ENCODE data around the gene HSD17B4.
A peak's percentile ranks its signal among the peaks of the same experiment; 100 is the strongest.
"Not testable (repeated sequence)": the region's sequence is repeated elsewhere in the genome, so short reads cannot be mapped to it uniquely, and the experiment has no call there.

The HSD17B4 gene

DNA sequence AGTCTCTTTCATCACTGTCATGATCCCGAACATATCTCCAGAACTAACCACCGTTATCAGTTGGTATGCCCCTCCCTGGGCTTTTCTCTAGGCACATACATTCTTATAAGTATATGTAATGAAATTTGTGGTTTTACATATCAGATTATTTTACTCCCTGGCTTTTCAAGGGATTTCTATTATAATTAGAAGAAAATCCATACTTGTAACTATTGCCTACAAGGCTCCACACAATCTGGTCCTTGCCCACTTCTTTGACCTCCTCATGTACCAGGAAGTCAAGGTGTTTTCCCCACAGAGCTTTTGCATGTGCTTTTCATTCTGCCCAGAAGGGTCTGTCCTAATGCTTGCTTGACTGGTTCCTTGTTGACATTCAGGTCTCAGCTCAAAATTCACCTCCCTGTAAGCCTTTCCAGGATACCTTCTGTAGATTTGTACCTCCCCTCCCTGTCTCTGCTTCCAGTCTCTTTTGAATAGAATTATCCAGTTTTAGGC, 33.6 kb upstream of the HSD17B4 start:
- no peak overlapping the region for H3K4me3 ChIP-seq (replicated peaks; ENCODE audit: low read depth, low read length)
- no peak for DNase-seq (ENCODE audit: low read depth)
- TF ChIP-seq, protein P1, sequence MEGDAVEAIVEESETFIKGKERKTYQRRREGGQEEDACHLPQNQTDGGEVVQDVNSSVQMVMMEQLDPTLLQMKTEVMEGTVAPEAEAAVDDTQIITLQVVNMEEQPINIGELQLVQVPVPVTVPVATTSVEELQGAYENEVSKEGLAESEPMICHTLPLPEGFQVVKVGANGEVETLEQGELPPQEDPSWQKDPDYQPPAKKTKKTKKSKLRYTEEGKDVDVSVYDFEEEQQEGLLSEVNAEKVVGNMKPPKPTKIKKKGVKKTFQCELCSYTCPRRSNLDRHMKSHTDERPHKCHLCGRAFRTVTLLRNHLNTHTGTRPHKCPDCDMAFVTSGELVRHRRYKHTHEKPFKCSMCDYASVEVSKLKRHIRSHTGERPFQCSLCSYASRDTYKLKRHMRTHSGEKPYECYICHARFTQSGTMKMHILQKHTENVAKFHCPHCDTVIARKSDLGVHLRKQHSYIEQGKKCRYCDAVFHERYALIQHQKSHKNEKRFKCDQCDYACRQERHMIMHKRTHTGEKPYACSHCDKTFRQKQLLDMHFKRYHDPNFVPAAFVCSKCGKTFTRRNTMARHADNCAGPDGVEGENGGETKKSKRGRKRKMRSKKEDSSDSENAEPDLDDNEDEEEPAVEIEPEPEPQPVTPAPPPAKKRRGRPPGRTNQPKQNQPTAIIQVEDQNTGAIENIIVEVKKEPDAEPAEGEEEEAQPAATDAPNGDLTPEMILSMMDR (IDR thresholded peaks at IDR 0.05; ENCODE audit: low read length, missing control alignments): no peak

GRCh38 chr5:119420169-119420568, 32.1 kb upstream of the HSD17B4 start:
- TF ChIP-seq, protein P1 (IDR thresholded peaks at IDR 0.05; ENCODE audit: low read length, missing control alignments): no peak
- no peak for DNase-seq (ENCODE audit: low read depth)

DNA sequence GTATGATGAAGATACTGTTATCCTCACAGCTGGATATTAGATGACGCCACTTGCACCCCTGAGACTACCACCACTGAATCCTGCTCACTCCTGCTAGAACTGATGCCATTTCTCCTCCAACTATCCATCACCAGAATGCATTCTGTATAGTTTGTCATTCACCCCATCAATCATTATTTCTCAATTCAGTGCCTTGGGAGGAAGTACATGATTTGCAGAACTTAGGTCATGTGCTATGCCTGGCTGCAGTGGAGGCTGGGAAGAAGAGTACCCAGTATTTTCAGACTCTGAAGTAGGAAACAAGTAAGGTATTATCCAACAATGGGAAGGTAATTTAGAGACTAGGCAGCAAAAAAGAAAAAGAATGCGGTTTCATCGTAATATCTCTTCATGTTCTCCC, 26.2 kb upstream of the HSD17B4 start:
- no peak overlapping the region for H3K4me3 ChIP-seq (replicated peaks; ENCODE audit: low read depth, low read length)
- TF ChIP-seq, protein P1 (IDR thresholded peaks at IDR 0.05; ENCODE audit: low read length, missing control alignments): no peak
- no peak for DNase-seq (ENCODE audit: low read depth)

More at GRCh38 chr5:119420169-119420568, 32.1 kb upstream of the HSD17B4 start:
- no peak overlapping the region for H3K4me3 ChIP-seq (replicated peaks; ENCODE audit: low read depth, low read length)

DNA sequence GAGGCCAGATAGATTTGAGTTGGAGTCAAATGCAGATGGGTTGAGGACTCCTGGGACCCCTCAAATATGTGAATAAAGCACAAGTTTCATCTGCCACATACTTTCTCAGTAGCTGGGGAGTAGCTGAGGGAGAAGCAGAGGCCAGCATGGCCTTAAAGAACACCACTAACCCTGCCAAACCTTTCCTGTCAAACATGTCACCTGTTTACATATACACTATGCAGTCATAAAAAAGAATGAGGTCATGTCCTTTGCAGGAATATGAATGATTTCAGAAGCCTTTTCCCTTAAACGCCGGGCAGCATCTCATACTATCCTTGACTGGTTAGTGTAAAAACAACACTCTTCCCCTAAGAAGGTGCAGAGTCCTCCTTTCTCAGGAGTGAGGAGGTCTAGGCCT, 25.2 kb upstream of the HSD17B4 start:
- no peak overlapping the region for H3K4me3 ChIP-seq (replicated peaks; ENCODE audit: low read depth, low read length)
- TF ChIP-seq, protein P1 (IDR thresholded peaks at IDR 0.05; ENCODE audit: low read length, missing control alignments): no peak
- no peak for DNase-seq (ENCODE audit: low read depth)

- H3K4me3 ChIP-seq (replicated peaks; ENCODE audit: low read depth, low read length): not testable (repeated sequence)
- peak; percentile 41 for DNase-seq (ENCODE audit: low read depth)
Observed at GRCh38 chr5:119427596-119427995, 24.7 kb upstream of the HSD17B4 start.

DNA sequence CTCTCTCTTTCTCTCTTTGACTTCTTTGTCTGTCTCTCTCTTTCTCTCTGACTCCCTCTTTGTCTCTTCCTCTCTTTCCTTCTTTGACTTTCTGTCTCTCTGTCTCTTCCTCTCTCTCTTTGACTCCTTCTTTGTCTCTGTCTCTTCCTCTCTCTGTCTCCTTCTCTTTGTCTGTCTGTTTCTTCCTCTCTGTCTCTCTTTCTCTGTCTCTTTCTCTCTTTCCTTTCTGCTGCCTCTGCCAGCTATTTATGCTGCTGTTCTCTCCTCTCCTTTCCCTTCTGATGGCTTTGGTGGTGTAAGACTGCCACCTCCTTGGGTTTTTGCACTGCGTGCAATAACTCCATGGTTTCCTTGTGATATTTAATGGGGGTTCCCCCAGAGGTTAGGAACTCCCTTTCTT, 24.1 kb upstream of the HSD17B4 start:
- H3K4me3 ChIP-seq (replicated peaks; ENCODE audit: low read depth, low read length); DNase-seq (ENCODE audit: low read depth): not testable (repeated sequence)

- not testable (repeated sequence) for DNase-seq (ENCODE audit: low read depth); H3K4me3 ChIP-seq (replicated peaks; ENCODE audit: low read depth, low read length)
Observed at GRCh38 chr5:119428574-119428973, 23.7 kb upstream of the HSD17B4 start.

GRCh38 chr5:119432674-119433237, 19.5 kb upstream of the HSD17B4 start:
- not testable (repeated sequence) for DNase-seq (ENCODE audit: low read depth); H3K4me3 ChIP-seq (replicated peaks; ENCODE audit: low read depth, low read length)

GRCh38 chr5:119435436-119436132, 16.7 kb upstream of the HSD17B4 start:
- H3K4me3 ChIP-seq (replicated peaks; ENCODE audit: low read depth, low read length): no peak overlapping the region
- peak; percentile 66 for DNase-seq (ENCODE audit: low read depth)
- TF ChIP-seq, protein P1 (IDR thresholded peaks at IDR 0.05; ENCODE audit: low read length, missing control alignments): peak; percentile 68

DNA sequence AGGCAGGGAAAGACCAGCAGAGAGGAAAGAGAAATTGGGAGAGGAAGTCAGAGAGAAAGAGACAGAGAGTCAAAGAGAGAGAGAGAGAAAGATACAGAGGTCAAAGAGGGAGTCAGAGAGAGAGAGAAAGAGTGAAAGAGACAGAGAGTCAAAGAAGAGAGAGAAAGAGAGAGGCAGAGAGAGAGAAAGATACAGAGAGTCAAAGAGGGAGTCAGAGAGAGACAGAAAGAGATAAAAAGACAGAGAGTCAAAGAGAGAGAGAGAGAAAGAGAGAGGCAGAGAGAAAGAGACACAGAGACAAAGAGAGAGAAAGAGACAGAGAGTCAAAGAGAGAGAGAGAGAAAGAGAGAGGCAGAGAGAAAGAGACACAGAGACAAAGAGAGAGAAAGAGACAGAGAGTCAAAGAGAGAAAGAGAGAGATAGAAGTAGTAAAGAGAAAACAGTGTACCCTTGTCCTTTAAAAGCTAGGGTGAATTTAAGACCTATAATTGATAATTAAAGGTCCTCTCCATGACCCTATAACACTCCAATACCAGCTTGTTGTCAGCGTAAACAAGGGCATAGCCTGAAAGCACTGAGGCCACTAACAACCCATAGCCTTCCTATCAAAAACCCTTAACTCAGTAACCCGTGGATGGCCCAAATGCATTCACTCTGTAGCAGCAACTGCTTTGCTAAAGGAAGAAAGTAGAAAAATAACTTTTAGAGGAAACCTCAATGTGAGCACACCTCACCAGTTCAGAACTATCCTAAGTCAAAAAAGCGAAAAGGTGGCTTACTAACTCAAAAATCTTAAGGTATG, 14.3 kb upstream of the HSD17B4 start:
- DNase-seq (ENCODE audit: low read depth); H3K4me3 ChIP-seq (replicated peaks; ENCODE audit: low read depth, low read length): not testable (repeated sequence)

DNA sequence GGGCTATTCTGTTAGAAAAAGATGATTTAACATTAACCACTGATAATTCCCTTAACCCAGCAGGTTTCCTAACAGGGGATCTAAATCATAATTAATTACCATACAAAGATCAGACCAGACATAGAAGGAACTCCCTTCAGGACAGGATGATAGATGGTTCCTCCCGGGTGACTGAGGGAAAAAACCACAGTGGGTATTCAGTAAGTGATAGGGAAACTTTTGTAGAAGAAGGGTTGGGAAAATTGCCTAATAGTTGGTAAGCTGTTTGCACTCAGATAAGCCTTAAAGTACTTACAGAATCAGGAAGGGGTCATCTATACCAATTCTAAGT, 13.7 kb upstream of the HSD17B4 start:
- not testable (repeated sequence) for H3K4me3 ChIP-seq (replicated peaks; ENCODE audit: low read depth, low read length); DNase-seq (ENCODE audit: low read depth)

Measured in fibroblast of pulmonary artery (primary cell).